Non-pigmented ciliary epithelial cell (primary cell): ENCODE data around the gene NTHL1.

Source experiments
- DNase-seq: peaks from one replicate; pipeline ENCODE4 v3.0.0-alpha.2; 2010; ENCODE audit warnings: low read depth

NTHL1 gene

DNA sequence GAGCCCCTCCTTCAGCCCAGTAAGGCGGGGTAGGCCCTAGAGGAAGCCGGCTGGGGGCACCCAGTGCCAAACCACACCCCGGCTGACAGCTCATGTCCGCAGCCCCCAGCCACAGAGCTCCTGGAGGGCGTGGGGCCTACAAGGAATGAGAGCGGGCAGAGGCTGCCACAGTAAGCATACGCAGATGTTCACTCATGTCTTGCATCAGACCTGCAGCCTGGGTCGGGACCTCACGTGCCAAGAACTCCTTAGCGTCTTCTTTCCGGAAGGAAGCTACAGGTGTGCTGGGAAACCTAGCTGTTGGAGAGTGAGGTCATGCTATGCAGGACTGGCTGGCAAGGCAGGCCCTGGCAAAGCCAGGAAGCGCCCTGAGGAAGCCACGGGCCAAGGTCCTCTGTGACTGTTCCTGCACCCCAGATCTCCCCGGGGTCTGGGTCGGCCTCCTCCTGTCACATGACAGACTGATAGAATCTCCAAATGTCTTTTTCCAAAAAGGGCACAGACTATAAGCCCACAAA, 39.6 kb downstream of the NTHL1 start:
- no peak for DNase-seq

DNA sequence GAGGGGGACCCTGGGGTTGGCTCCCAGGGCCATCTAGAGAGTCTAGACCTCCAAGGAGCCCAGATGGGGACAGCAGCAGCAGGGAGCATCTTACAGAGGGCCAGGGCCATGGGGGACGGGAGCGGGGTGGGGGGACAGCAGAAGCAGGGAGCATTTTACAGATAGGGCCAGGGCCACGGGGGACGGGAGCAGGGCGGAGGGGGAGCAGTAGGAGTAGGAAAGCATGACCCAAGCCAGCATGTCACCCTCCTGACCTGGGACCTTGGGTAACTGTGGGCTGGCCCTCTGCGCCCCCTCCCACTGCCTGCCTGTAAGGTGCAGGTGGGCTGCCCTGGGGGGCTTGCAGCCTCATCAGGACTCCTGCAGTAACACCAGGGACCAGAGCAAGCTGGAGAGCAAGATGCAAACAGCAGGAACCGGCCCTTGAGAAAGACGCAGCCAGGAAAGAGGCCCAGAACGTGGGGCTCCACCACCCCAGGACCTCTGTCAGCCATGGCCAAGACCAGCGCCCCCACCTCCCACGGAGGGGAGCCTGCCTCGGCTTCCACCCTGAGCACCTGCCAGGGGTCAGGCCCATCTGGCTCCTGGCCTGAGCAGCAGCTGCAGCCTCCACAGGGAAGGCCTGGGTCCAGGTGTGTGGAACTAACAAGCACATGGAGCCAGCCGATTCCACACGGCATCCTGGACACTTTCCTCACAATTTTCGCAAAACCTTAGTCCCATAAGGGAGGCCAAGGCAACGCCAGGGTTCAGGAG, 40.4 kb downstream of the NTHL1 start:
- DNase-seq = no peak

DNA sequence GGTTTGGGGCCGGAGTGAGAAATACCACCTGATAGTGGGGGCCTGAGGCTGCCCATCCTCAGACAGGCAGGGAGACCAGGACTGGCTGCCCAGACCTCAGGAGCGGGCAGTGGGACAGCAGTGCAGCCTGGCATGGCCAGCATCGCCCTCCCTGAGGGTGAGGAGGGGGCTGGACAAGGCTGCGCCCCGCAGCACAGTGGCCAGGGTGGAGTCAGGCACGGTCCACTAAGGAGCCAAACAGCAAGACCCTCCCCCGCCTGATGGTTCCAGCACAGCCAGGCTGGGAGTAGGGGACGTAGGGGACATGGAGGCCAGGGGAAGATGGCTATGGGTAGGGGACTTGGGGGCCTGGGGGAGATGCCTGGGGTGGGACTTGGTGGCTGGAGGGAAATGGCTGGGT, 41.3 kb downstream of the NTHL1 start:
- DNase-seq = no peak

DNA sequence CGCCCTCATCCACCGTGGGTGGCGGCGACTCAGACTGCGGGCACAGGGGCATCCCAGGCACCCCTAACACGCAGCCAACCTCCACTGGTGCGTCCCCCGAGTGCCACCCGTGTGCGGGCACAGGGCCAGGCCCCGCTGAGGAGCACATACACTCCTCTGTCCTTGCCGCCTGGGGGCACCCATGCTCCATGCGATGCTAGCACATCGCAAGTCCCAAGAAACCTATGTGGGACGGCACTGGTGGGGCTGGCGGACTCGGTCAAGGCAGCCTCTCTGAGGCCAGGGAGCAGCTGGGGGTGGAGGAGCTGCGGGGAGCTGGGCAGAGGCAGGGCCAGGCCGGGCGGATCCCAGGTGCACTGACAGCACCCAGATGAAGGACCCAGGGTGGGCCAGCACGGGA, 42.0 kb downstream of the NTHL1 start:
- no peak for DNase-seq

DNA sequence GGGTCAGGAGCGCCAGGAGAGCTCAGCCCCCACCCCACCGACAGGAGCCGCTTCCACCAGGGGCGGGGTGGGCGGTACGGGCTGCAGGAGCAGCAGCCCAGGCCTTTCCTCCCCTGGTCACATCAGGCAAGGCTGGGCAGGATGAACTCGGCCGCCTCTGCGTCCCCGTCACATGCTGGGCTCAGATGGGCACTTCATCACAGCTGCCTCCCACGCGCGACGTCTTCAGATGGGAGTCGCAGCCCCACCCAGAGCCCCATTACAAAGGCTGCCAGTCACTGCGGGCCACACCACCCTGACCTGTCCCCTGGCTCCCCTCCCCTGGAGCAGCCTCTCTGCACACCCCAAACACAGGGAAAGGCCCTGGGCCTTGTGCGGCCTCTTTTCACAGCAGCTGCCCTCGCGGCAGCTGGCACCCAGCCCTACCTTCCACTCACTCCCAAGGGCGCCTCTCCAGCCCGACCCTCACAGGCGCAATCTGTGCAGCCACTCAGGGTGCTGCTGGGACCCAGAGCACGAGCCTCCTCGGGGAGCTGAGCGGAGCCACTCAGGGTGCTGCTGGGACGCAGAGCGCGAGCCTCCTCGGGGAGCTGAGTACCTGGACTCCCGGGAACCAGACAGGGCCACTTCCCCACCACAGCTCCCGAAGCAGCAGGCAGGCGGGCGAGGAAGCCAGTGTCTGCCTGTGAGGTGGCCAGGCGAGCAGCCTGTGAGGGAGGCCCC, 42.7 kb downstream of the NTHL1 start:
- no peak for DNase-seq

DNA sequence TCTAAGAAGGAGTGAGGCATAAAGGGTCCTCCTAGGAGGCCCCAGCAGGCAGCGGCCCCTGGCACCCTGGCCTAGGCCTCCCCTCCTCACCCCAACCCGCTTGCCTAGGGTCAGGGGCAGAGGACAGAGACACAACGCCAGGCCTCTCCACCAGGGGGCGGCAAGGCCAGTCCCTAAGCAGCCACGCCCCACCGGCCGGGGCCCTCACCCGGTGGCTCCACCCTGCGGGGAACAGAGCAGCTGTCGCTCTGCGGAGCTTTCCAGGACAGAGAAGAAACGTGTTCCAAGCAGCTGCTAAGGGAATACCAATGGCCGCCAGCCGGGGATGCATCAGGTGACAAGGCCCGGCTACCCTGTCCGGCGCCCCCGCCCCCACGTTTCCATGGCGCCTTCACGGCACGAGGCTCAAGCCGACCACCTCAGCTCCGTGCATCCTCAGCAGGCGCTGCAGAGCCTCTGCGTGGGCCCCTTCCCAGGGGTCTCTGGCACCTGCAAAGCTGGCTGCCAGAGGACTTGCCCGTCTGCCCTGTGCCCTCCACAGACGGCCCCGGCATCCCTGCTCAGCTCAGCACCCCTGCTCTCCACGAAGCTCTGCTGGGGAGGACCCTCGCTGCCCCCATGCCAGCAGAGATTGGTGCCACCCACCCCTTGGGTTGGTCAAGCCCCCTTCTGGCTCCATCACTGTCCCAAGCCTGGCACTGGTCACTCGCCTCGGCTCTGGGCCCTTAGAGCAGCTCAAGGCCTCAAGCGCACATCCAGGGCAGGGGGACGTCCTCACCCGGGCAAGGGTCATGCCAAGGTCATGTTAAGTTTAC, 43.6 kb downstream of the NTHL1 start:
- no peak for DNase-seq

DNA sequence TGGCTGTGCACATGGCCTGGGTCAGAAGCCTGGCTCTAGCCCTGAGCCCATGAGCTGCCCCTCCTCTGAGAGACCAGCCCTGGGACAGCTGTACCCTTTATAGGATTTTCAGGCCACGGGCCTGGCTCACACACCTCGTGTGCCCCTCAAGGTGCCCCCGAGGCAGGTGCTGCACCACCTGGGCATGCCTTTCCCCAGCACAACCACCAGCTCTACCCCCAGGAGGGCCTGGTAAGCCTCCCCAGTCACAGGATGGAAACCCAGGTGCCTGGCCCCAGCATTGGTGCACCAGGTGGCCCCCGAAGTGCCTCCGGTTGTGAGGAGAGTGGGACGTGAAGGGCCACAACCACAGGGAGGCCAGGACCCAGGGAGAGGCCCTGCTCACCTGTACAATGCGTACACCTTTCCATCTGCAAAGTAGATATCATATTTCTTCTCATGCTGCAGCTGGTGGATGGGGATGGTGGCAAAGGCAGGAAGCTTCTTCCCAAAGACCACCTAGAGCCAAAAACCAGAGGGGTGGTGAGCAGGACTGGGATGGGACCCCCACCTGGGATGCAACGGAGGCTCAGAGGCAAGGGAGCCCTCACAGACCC, 44.3 kb downstream of the NTHL1 start:
- no peak for DNase-seq

DNA sequence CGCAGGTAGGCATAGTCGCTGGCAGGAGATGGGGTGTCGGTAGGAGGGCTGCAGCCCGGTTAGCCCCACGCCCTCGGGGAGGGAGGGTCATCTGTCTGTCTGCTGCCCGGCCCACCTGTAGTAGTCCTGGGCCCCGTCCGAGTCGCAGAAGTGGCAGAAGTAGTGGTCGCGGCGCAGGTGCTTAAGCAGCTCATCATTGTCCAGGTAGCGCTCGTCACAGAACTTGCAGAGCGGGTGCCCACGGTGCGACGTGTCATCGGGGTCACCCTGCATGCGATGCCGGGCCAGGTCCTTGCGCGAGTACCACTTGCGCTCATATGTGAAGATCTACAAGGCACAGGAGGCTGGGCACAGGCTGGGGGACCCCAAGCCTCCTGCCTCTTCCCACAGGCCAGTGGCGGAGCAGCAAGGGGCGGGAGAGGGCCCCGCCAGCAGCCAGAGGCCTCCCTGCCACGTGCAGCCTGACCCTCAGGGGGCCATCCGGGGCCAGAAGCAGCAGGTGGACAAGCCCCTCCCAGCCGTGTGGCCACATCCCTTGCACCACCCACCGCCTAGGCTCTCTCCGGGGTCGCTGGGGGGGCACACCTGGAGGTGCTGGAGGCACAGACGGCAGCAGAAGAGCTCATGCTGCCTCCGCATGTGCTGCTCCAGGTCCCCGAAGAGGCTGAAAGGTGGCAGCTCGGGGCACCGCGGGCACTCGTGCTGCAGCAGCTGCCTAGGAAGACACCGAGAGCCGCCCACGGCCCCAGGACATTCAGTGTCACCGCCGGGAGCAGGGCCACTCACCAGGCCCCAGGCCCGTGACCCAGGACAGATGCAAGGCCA, 45.0 kb downstream of the NTHL1 start:
- no peak for DNase-seq

DNA sequence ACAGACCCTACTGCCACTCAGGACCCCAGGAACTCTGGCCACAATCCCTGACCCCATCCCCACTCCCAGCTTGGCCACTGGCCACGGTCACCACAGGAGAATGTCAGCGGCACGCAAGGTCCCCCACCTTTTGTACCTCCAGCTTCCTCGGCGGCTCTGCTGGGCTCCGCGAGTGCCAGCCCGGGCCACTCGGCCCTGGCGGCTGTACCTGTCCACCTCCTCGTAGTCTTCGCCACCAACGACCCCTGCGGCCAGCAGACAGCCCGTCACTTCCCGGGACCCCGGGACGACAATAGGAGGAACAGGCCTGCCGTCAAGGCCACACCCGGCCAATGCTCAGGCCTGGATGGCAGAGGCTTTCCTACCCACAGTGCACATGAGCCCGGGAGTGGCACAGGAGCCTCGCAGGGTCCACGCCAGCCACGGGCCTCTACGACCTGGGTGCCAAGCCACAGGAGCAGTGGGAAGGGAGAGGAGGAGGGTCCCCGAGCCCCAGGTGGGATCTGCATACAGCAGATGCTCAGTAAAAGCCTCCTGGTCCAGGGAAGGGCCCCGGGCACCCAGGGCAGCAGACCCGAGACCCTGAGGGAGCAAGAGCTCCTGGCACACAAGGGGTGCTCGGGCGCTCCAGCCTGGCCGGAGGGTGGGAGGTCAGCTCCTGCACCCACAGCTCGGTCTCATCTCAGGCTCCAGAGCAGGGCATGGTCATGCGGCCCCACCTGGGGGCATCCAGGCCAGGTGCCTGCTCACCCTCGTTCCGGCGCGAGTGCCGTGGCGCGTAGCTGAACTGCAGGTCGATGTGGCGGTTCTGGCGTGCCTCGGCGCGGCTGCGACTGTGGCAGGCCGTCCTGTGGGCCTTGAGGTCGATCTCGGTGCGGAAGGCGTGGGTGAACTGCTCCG, 45.9 kb downstream of the NTHL1 start:
- no peak for DNase-seq

DNA sequence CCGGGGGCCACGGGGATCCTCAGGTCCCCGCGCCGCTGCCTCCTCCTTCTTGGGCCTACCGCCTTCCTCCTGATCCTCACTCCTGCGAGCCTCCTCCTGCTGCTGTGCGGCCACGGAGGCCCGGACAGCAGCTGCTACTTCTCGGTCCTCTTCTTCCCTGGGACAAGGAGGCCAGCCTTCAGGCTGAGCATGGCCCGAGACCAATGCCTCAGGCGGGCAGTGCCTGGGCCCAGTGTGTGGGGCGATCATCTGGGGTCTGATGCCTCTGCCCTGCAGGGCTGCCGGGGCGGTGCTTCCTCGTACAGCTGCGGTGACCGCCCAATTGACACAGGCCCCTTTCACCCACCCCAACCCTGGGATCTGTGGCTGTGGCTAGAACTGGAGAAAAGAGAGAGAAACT, 46.6 kb downstream of the NTHL1 start:
- DNase-seq = no peak

DNA sequence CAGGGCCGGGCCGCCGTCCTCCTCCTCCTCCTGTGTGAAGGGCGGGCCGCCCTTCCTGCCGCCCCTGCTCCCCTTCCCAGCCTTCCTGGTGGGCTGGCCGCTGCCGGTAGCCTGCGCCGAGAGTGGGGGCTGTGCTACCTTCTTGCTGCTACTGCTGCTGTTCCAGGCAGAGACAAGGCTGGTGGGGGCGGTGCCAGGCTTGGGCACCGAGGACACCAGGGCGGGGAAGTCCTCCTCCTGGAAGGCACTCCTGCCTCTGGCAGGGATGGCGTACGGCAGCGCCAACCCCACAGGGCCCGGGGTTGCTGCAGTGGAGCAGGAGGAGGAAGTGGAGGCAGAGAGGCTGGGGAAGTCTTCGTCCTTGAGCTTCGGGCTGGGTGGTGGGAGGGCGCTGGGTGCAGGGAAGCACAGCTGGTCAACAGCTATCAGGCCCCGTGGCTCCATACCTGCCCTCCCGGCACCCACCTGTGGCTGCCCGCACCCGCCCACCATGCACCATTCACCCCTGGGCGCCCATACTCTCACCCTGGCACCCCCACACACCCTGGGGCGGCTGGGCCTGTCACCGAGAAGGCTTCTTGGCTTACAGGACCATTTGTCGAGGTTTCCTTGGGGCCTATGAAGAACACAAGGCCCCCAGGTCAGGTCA, 47.6 kb downstream of the NTHL1 start:
- DNase-seq = no peak

DNA sequence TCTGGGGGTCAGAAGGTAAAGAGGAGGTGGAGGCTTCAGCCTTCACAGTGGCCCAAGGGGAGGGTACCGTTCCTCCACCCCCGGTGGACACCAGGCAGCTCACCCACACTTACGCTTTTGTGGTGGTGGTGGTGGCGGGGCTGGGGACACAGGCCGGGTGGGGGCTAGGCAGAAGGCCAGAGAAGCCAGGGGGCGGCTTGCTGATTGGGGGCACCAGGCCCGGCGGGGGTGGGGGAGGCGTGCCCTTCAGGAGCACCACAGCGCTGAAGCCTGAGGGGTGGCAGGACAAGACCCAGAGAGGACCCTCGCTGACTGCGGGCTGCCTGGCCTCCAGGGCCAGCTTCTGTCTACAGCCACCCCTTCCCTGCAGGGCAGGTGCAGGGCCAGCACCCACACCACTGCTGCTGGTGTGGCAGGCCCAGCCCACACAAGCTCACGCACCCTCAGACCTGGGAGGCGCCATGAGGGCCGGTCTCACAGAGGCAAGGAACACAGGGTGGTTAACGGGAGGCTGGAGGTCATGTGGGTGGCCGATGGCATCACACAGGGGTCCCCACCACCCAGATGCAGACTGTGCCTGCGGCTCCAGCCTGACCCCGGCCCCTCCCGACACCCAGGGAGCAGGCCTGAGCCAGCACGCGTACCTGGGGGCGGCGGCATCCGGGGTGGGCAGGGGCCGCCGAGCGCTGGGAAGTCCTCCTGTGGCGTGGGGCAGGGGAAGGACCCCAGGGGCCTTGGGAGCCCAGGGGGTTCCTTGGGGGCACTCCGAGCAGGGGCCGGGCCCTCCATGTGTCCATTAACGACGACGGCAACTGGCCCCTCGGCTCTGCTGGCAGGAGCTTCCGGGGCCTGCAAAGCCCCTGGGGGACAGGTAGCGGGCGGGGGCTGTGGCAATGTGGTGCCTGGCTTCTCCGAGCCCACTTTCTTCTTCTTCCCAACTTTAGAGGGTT, 48.5 kb downstream of the NTHL1 start:
- no peak for DNase-seq

DNA sequence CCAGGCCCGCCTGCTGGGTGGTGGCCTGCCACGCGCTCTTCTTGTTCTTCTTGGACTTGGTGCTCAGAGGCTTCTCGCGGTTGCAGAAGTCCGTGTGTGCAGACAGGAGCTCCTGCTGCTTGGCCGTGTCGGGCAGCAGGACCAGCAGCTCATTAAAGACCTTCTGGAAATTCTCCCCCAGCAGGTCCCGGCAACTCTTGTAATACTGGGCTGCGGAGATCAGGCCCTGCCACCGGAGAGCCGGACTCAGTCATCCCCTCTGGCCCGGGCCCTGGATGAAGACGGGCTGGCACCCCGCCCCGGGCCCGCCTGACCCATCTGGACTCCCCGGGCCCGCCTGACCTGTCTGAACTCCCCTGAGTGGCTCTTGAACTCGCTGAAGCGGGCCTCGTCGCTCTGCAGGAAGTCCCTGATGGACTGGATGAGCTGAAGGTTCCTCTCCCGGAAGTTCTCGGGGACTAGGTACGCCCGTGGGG, 49.2 kb downstream of the NTHL1 start:
- no peak for DNase-seq

DNA sequence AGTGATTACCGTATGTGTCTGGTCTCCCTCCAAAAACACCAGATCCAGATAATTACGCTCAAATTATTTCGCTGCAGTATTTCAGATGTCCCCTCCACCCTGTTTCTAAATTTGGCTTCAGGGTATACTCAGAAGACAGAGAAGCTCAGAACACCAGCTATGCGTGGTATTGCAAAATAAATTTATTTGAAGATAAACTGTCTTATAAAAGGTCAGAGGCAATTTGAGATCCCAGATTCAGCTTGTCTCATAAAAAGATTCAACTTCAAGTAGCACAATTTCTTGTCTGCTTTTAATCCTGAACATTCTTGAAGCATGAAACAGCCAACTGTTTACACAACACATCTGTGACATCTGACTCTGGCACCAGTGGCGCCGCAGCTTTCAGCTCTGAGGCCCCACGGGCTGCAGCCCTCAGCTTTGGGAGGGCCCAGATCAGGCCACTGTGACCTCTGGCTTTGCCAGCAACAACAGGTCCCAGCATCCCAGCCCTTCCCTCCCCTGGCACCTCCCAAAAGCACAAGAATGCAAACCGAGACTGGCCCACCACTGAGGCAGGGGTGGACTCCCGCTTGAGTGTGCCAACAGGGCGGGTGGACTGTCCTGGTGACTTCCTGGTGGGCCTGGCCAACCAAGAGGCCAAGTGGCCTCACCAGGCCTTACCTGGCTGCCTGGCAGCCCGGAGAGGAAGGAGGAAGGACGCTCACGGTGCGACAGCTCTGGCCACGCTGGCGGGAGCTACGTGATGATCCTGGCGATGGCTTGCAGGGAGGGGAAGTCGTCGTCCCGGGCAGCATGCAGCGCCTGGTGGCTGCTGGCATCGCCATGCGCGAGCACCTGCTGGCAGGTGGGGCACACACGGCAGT, 49.9 kb downstream of the NTHL1 start:
- DNase-seq = no peak

DNA sequence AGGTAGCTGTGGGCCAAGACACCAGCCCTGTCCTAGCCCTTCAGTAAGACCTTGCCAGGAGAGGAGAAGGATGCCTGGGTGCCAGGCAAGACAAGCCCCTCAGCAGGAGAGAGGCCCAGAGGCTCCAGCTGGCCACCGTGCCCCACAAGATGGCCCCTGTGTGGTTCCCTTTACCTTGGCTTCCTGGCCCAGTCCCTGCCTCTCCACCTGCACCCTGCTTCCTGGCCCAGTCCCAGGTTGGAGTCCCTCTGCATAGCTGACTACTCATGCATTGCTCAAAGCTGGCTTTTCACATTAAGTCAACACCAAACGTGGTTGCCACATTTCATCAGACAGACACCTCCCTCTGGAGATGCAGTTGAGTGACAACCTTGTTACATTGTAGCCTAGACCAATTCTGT, 53.9 kb downstream of the NTHL1 start:
- no peak for DNase-seq

DNA sequence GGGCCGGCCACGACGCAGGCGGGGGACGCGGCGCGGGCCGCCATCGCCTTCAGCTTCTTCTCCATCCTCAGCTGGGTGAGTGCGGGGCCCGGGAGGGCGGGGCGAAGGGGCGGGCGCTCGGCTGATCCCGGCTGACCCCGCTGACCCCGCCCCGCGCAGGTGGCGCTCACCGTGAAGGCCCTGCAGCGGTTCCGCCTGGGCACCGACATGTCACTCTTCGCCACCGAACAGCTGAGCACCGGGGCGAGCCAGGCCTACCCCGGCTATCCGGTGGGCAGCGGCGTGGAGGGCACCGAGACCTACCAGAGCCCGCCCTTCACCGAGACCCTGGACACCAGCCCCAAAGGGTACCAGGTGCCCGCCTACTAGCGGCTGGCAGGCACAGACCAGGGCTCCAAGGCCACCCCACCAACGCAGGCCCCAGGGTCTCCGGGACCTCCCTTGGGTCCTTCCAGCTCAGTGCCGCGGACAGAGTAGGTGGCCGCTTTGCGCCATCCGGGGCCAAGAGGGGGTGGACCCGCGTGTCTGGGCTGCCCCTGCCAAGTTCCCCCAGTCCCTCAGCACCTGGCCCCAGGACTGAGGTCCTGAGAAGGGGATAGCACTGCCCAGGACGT, 54.8 kb downstream of the NTHL1 start:
- DNase-seq = no peak
